Measurements from ENCODE around the gene ATP2B2. TPM values are rescaled to one million over a fixed set of nuclear protein-coding genes. Genes with fewer than 3 reads are reported as not detected.

The ATP2B2 gene
- total RNA-seq, 1 donor from 2014 or later: not detected

DNA sequence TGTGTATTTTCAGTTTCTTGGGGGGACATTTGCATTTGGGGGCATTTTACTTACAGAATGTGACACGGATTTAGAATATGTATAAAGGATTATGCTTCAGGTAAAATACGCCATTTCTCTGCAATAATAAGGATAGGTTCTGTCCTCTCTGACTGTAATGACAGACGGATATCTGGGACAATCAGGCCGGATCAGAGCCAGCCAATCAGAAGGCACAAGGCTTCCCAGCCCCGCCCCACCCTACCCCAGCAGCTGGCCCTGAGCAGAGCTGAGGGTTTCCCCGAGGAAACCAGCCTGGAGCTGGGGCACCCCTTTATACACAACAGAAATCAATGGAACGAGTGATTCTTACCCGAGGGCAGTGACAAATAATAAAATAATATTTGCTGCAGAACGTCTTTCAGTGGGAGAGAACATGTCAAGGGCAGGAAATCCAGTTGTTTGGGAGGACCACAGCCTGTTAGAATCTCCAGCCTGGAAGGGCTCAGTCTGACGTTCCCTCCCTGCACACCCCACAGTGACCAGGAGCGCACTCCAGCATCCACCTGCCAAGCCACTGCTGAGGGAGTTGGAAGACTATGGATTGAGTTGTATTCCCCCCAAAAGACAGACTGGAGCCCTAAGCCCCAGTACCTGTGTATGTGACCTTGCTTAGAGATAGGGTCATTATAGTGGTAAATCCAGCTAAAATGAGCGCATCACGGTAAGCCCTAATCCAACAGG, 154.2 kb downstream of the ATP2B2 start:
- TF ChIP-seq, protein P1, sequence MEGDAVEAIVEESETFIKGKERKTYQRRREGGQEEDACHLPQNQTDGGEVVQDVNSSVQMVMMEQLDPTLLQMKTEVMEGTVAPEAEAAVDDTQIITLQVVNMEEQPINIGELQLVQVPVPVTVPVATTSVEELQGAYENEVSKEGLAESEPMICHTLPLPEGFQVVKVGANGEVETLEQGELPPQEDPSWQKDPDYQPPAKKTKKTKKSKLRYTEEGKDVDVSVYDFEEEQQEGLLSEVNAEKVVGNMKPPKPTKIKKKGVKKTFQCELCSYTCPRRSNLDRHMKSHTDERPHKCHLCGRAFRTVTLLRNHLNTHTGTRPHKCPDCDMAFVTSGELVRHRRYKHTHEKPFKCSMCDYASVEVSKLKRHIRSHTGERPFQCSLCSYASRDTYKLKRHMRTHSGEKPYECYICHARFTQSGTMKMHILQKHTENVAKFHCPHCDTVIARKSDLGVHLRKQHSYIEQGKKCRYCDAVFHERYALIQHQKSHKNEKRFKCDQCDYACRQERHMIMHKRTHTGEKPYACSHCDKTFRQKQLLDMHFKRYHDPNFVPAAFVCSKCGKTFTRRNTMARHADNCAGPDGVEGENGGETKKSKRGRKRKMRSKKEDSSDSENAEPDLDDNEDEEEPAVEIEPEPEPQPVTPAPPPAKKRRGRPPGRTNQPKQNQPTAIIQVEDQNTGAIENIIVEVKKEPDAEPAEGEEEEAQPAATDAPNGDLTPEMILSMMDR (IDR thresholded peaks at IDR 0.05; ENCODE audit: borderline replicate concordance): no peak
- no peak for DNase-seq
- intact Hi-C loops (cut with micrococcal nuclease): no loop called here
- no peak overlapping the region for H3K27ac ChIP-seq (replicated peaks)
- H3K9me3 ChIP-seq (replicated peaks): no peaks in the 10 kb centered on the region
- peaks cover 12% of the 10 kb centered on the region for H3K4me1 ChIP-seq
- H3K4me3 ChIP-seq: no peak overlapping the region
- H3K27me3 ChIP-seq (ENCODE audit: low read depth): peaks cover 11% of the 10 kb centered on the region
- no peaks in the 10 kb centered on the region for H3K36me3 ChIP-seq

DNA sequence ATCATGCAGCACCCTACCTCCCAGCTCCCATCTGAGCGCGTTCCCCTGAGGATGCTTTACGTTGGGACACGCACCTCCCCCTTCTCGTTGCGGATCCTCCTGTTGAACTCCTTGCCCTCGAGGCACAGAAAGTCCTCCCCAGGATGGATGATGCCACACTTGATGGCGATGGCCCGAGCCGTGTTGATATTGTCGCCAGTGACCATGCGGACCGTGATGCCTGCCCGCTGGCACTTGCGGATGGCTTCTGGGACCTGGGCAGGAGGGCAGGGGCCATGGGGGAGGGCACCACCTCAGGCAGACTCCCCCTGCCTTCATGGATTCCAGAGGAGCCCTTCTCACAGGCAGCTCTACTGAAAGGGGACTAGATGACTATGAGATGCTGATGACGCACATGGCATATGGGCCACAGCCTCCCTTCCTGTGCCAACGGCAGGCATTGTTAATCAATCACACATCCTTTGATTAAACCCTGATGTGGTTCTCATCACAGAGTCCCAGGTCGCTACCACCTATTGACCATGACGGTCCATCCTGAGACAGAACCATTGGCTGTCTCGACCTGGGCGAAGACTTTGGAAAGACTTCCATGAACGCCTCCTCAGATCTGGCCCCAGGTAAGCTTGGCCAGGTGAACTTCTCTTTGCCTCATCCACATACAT, 154.9 kb downstream of the ATP2B2 start:
- peaks cover 12% of the 10 kb centered on the region for H3K4me1 ChIP-seq
- intact Hi-C loops (cut with micrococcal nuclease): no loop called here
- H3K27me3 ChIP-seq (ENCODE audit: low read depth): peaks cover 11% of the 10 kb centered on the region
- no peak overlapping the region for H3K27ac ChIP-seq (replicated peaks)
- no peaks in the 10 kb centered on the region for H3K9me3 ChIP-seq (replicated peaks)
- TF ChIP-seq, protein P1 (IDR thresholded peaks at IDR 0.05; ENCODE audit: borderline replicate concordance): no peak
- no peaks in the 10 kb centered on the region for H3K36me3 ChIP-seq
- DNase-seq: no peak
- H3K4me3 ChIP-seq: no peak overlapping the region

DNA sequence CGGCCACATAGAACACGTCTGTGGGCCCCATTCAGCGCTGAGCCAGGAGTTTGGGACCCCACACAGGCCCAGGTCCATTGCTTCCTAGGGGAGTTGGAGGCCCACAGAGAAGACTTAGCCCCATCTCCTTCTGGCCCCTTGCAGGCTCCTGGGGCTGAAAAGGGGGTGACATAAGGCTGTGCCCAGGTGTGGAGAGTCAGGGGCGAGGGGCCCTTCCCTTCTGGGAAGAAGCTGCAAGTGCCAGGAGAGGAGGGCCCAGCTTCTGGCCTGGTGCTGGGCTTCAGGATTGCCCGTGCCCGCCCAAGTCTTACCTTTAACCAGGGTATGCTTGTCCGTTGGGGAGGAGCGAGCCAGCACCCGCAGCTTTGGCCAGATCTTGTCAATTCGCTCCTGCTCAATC, 155.6 kb downstream of the ATP2B2 start:
- intact Hi-C loops (cut with micrococcal nuclease): no loop called here
- H3K27ac ChIP-seq (replicated peaks): no peak overlapping the region

DNA sequence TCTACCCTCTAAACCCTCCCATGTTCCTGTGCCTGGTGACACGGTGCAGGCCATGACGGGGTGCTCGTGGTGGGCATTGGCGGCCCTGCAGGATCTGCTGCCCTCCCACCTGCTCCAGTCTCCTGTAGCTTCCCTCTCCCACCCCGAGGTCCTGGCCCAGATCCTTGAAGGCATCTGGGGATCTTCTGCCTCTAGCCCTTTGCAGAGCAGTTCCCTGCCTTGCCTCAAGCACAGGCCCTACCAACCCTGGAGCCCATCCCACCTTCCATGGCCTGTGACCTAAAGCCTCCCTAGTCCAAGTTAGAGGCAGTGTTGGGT, 157.0 kb downstream of the ATP2B2 start:
- no peak for DNase-seq
- H3K27ac ChIP-seq (replicated peaks): no peak overlapping the region
- no peaks in the 10 kb centered on the region for H3K9me3 ChIP-seq (replicated peaks)
- peaks cover 10% of the 10 kb centered on the region for H3K27me3 ChIP-seq (ENCODE audit: low read depth)
- H3K36me3 ChIP-seq: no peaks in the 10 kb centered on the region
- H3K4me1 ChIP-seq: no peaks in the 10 kb centered on the region
- no peak overlapping the region for H3K4me3 ChIP-seq
- intact Hi-C loops (cut with micrococcal nuclease): no loop called here
- TF ChIP-seq, protein P1 (IDR thresholded peaks at IDR 0.05; ENCODE audit: borderline replicate concordance): no peak

More for the DNA sequence above, 155.6 kb downstream of the ATP2B2 start:
- no peak for DNase-seq
- no peaks in the 10 kb centered on the region for H3K9me3 ChIP-seq (replicated peaks)
- H3K4me1 ChIP-seq: peaks cover 12% of the 10 kb centered on the region
- no peak overlapping the region for H3K4me3 ChIP-seq
- peaks cover 11% of the 10 kb centered on the region for H3K27me3 ChIP-seq (ENCODE audit: low read depth)
- H3K36me3 ChIP-seq: no peaks in the 10 kb centered on the region
- TF ChIP-seq, protein P1 (IDR thresholded peaks at IDR 0.05; ENCODE audit: borderline replicate concordance): no peak

DNA sequence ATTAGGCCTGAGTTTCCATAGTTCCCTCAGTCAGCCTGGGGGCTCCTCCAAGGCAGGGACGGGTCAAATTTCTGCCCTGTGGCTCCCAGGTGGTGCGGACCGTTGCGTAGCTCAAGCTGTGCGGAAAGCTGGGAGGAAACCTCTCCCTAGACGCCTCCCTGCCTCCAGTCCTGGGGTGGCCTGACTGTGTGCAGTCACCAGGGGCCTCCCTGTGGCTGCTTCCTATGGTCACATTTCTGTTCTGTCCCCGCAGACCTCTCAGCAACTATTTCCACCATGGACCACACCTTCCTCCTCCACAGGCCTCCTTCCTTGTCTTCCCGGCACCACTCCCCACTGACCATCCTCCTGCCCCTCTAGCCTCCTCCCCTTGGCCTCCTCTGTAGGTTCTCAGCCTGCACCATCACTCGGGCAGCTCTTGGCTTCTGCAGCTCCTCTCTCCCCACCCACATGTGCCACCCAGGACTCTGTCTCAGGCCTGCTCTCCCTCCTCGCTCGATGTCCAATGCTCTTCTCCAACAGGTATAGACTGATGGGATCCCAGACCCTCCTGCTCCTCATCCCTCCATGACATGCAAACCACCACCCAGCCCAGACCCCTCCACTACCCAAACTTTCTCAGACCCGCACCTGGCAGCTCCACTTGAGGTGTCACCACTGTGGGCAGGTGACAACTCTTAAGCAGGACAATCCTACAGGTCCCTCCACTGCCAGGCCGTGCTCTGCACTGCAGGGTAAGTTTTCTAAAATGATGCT, 157.6 kb downstream of the ATP2B2 start:
- H3K27ac ChIP-seq (replicated peaks): no peak overlapping the region
- no peaks in the 10 kb centered on the region for H3K9me3 ChIP-seq (replicated peaks)
- no peaks in the 10 kb centered on the region for H3K4me1 ChIP-seq
- H3K27me3 ChIP-seq (ENCODE audit: low read depth): peaks cover 6% of the 10 kb centered on the region
- DNase-seq: no peak
- H3K4me3 ChIP-seq: no peak overlapping the region
- TF ChIP-seq, protein P1 (IDR thresholded peaks at IDR 0.05; ENCODE audit: borderline replicate concordance): no peak
- no peaks in the 10 kb centered on the region for H3K36me3 ChIP-seq
- intact Hi-C loops (cut with micrococcal nuclease): no loop called here
